GM18517 (cell line): ENCODE data around the gene NSMCE1.
"Not testable (repeated sequence)": the region's sequence is repeated elsewhere in the genome, so short reads cannot be mapped to it uniquely, and the experiment has no call there.

Source experiments
- ATAC-seq: cut with Tn5 transposase; IDR thresholded peaks from one replicate; pipeline ENCODE4 v1.9.1; 2021; ENCODE audit warnings: mild to moderate bottlenecking, moderate library complexity; ENCODE audit not compliant: unreplicated experiment

The NSMCE1 gene

DNA sequence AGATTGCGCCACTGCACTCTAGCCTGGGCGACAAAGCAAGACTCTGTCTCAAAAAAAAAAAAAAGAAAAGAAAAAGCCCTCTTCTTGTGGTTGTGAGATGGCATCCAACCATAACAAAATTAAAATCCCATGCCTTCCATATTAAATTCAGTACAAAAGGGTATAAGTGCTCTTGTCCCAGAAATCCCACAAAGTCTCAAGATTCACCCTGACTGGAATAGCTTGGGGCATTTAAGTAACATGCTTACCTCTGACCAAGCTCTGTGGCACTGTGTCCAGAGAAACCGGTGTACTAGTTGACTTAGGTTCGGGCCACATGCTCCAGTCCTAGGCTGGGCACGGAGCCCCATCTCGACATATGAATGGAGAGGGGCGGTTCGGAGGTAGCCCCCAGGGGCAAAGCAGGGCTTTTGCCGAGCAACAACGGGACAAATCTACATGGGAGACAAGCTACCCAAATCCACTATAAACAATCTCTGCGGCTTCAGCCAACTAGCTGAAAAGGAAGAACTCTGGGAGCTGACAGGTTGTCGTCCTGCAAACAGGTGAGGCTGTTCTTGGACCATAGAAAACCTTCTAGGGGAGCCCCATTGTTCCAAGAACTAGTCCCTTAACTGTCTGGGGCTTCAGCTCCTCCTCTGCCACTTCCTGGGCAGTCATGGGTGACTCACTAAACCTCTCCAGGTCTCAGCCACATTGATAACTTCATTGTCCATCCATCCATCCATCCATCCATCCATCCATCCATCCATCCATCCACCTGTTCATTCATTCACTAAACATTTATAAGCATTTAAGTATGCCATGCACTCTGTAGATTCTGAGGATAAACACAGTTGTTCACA is 34.9 kb upstream of the NSMCE1 start:
- ATAC-seq: no peak

GRCh38 chr16:27302126-27302525 is 33.6 kb upstream of the NSMCE1 start:
- ATAC-seq: no peak

DNA sequence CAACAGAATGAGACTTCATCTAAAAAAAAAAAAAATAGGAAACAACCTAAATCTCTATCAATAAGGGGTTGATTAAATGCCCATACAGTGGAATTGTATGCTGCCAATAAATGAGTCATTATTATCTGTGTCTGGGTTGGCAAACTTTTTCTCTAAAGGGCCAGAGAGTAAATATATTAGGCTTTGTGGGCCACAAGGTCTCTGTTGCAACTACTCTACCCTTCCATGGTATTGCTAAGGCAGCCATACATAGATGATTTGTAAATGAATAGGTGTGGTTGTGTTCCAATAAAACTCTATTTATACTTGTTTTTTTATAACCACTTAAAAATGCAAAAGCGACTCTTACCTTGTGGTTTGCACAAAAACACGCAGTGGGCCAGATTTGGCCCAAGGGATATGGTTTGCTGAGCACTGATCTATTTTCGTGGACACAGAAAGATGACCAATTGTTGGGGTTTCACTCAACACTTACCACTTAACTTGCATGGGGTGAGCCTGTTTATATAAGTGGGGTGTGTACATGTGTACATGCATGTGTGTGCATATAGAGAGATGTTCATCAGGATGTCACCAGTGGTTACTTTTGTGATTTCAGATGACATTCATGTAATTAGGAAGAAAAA is 32.8 kb upstream of the NSMCE1 start:
- ATAC-seq: no peak

DNA sequence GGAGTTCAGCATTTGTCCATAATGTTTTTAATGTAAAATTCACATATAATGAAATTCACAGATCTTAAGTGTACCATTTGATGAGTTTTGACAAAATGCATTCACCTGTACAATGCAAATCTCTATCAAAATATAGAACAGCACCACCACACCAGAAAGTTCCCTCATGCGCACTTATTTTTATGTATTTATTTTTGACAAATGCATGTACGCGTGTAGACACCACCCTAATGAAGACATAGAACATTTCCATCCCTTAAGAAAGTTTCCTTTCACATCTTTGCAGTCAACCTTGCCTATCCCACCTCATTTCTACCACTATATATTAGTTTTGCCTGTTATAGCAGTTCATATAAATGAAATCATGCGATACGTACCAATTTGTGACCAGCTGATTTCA is 29.6 kb upstream of the NSMCE1 start:
- no peak for ATAC-seq

DNA sequence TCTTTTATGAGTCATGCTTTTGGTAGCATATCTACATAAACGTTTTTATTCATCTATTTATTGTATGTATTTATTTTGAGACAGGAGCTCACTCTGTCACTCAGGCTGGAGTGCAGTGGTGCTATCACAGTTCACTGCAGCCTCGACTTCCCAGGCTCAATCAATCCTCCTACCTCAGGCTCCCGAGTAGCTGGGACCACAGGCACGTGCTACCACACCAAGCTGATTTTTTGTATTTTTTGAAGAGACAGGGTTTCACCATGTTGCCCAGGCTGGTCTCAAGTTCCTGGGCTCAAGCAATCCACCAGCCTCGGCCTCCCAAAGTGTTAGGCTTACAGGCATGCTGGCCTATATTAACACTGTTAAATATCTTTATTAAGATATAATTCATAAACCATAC is 24.8 kb upstream of the NSMCE1 start:
- no peak for ATAC-seq

DNA sequence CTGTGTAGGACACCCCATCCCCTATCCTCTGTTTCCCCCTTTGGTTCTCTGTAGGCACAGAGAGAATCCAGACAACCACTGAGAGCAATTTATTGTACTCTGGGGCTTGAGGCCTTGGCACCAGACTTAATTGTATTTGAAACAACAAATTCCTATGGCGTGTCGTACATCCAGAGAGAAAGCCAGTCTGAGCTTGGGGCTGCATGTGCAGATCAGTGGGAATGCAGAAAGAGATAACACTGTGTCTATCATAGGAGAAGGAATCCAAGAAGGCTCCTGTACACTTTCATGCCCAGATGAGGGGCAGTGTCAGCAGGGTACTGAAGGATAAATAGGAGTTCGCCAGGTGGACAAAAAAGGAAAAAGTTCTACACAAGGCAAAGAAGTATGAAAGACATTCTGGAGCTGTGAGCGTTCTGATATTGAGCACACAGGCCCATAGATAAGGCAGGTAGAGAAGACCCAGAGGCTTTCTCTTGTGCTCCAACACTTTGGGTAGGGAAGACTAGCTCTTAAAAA is 23.2 kb upstream of the NSMCE1 start:
- ATAC-seq: no peak

DNA sequence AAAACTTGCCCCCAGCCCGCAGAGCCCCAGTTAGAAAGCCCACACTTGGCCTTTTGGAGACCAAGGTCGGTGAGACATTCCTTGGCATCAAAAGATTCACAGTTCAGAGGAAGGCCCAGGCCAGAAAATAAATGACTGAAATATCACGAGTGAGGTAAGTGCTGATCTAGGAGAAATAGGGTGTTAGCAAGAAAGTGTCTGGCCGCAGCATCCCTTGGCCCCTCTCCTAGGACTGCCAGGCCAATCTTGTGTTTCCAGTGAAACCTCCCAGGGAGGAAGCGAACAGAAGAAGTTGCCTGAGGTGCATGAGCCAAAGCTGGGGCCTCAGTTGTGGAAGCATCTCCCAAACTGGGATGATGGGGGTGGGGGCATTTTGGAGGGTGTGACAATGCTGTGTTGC is 22.5 kb upstream of the NSMCE1 start:
- no peak for ATAC-seq

DNA sequence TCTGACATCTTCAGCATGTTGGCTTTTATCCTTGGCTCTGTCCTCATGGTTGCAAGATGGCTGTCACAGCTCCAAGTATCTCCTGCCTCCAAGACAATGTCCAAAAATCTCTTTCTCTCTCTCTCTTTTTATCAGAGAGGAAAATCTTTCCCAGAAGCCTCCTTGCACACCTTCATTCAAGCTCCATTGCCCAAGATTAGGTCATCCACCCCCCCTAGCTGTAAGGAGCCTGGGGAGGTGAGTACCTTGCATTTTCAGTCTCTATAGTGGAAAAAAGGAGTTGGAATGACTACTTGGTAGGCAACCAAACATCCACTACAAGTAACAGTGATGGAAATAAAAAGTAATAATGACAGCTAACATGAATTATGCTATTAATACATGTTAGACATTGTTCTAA is 22.0 kb upstream of the NSMCE1 start:
- ATAC-seq: no peak

DNA sequence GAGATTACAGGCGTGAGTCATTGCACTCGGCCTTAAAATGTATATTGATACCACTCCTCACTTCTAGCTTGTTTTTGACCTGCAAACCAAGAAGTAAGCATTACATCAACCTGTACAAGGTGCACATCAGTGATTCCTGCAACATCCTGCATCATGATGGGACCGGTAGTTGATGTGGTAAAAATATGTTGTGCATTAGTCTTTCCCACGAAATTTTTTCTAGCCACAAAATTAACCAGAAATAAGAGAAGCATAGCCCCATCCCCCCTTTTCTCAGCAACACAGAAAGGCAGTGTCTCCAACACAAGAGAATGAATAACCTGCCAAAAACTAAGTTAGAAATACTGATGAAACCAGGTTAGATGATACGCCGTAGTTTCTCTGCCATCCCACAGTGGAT is 21.1 kb upstream of the NSMCE1 start:
- ATAC-seq: no peak

DNA sequence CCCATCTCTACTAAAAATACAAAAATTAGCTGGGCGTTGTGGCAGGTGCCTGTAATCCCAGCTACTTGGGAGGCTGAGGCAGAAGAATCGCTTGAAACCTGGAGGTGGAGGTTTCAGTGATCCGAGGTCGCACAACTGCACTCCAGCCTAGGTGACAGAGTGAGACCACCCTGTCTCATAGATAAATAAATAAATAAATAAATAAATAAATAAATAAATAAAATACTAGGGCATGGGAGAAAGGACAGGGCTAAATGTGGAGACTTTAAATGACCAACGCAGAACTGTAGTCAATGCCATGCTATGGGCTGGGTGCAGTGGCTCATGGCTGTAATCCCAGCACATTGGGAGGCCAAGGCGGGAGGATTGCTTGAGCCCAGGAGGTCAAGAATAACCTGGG is 19.7 kb upstream of the NSMCE1 start:
- ATAC-seq: not testable (repeated sequence)

DNA sequence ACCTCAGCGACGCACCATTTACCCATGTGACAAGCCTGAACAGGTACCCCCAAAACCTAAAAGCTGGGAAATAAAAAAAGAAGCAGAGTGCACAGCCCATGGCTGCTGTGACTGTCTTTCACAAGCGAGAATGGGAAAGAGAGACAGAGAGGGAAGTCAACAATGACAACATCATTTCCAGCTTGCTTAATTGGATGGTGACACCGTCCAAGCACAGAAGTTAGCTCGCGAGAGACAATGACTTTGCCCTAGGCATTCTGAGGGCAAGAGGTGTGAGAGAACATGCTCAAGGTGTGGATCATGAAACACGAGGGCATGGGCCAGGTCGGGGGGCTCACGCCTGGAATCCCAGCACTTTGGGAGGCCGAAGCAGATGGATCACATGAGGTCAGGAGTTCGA is 19.3 kb upstream of the NSMCE1 start:
- ATAC-seq: no peak

DNA sequence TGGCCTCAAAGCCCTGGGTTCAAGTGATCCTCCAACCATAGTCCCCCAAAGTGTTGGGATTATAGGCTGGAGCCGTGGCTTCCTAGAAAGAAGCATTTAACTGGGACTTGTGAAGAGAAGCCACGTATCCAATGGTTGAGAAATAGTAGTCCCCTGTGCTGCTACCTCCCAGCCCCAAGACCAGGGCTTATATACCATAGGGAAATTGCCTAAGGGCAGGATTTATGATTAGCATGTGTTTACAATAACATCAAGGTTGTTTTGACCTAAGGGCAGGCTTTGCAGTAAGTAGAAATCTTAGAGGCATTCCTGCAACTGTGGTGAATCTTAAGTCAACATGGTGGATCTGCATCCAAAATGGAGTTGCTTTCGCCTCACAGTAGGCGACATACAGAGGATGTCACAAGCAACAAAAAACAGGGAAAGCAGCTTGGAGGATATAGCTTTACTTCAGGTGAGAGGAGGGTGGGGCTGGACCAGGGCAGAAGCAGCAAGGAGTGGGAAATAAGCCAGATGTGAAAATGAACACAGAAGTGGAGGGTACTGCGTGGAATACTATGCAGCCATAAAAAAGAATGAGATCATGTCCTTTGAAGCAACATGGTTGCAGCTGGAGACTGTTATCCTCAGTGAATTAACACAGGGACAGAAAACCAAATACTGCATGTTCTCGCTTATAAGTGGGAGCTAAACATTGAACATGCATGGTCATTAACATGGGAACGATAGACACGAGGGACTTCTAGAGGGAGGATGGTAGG is 18.7 kb upstream of the NSMCE1 start:
- ATAC-seq: no peak

DNA sequence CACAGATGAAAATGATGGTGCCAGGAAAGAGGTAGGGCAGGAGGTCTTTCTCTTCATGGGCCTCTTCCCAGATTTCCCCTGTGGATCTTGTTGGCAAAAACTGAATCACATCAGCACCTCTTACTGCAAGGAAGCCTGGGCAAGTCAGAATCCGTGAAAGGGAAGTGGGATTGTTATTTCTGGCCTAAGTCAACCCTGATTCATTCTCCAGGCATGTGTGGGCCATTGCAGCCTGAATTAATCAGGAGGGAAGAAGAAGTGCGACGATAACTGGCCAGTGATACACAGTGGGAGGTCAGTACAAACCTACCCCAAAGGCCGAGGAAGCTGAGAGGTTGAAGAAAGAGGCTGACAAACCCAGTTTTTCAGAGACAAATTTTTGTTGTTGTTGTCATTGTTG is 17.9 kb upstream of the NSMCE1 start:
- no peak for ATAC-seq

DNA sequence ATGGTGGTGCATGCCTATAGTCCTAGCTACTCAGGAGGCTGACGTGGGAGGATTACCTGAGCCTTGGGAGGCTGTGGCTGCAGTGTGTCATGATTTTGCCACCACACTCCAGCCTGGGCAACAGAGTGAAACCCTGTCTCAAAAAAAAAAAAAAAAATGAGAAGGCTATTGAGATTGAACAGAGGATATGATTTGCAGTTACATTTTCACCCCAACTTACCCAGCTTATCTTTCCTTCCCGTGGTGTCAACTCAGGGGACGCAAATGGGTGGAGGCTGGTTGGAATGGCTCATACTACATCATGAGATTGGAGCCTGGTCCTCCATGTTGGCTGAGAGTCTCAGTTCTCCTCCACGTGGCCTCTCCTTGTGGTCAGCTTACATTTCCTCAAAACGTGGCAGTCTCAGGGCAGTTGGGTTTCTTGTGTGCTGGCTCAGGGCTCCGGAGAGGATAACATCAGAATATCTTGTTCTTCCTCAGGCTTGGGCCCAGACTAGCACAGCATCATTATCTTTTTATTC is 17.2 kb upstream of the NSMCE1 start:
- no peak for ATAC-seq

DNA sequence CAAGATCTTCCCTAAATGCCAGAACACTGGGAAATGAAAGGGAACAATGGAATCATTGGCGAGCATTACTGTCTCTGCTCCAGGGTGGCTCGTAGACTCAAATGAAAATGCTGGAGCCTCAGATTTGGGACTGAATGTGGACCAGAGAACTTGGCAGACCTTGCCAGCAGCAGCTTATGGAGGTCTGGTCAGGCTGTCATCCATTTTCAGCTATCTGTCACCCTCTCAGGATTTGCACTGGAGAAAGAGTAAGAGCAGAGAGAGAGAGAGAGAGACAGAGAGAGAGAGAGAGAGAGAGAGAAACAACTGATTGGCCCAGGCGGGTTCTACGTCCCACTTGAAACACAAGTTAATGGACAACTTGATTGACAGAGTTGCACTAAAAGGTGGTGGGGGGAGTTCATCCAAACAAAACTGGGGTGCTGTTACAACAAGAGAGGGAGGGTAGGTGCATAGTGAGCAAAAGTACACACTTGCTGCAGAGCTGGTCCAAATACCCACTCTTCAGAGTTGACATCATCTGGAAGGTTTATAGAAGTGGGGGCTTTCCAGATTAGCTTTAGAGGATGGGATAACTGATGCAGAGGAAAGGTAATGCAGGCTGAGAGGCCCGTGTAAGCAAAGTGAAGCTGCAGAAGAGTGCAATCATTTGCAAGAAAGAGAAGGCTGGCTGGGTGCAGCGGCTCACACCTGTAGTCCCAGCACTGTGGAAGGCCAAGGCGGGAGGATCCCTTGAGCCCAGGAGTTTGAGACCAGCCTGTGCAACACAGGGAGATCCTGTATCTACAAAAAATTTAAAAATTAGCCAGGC is 16.5 kb upstream of the NSMCE1 start:
- ATAC-seq: no peak

DNA sequence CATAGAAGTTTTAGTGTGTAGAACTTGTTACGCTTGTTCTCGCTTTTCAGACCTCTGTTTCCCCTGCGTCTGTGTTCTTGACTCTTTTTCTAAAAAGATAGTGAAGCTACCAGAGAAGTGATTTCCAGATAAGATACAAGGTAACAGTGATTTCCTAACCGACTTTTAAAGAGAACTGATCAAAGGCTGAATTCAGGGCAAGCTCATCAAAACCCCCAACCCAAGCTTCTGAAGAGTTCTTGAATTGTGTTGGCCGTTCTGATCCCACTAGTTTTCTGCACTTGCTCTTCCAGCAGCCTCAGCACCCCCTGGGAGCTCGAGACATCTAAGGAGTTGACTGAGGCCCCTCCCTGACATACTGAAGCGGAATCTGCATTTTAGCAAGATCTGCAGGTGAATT is 12.7 kb upstream of the NSMCE1 start:
- no peak for ATAC-seq

DNA sequence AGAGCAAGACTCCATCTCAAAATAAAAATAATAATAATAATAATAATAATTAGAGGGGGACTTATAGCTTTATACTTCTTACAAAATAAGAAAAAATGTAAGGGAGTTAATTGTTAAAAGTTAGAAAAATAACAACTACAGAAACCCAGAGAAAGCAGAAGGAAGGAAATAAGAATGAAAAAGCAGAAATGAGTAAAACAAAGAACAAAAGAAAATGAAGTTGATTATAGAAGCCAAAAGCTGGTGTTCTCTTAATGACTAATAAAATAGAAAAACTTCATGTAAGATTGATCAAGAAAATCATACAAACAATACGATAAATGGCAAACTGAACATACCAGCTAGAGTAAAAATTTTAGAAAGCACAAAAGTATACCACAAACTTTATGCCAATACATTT is 6.8 kb upstream of the NSMCE1 start:
- ATAC-seq: no peak

GRCh38 chr16:27274424-27274874 is 5.9 kb upstream of the NSMCE1 start:
- ATAC-seq: not testable (repeated sequence)

GRCh38 chr16:27273670-27274423 is 5.3 kb upstream of the NSMCE1 start:
- ATAC-seq: no peak

DNA sequence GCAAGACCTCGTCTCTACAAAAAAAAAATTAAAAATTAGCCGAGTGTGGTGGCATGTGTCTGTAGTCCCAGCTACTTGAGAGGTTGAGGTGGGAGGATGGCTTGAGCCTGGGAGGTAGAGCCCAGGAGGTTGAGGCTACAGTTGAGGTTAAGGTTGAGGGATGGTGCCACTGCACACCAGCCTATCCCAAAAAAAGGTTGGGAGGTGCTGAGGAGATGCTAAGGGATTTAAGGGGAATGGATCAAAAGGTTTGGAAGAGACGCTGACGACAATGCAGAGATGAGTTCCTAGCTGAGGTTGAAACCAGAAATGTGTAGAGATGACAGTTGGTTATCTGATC is 4.7 kb upstream of the NSMCE1 start:
- ATAC-seq: no peak
